ENCODE results near the gene CREB3L2.

The CREB3L2 gene

DNA sequence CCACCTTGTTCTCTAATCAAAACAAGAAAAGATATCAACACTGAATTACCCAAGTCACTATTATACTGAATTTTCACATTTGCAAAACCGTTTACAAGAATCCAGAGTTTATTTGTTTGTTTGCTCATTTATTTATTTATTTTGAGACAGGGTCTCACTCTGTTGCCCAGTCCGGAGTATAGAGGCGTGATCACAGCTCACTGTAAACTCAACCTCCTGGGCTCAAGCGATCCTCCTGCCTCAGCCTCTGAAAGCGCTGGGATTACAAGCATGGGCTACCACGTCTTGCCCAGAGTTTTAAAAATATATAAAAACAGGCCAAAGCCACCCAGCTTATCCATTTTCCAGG is 8.5 kb downstream of the CREB3L2 start:
- no peak for TF ChIP-seq ZFX (IDR thresholded peaks at IDR 0.05; ENCODE audit: borderline replicate concordance)
- TF ChIP-seq, protein P1, sequence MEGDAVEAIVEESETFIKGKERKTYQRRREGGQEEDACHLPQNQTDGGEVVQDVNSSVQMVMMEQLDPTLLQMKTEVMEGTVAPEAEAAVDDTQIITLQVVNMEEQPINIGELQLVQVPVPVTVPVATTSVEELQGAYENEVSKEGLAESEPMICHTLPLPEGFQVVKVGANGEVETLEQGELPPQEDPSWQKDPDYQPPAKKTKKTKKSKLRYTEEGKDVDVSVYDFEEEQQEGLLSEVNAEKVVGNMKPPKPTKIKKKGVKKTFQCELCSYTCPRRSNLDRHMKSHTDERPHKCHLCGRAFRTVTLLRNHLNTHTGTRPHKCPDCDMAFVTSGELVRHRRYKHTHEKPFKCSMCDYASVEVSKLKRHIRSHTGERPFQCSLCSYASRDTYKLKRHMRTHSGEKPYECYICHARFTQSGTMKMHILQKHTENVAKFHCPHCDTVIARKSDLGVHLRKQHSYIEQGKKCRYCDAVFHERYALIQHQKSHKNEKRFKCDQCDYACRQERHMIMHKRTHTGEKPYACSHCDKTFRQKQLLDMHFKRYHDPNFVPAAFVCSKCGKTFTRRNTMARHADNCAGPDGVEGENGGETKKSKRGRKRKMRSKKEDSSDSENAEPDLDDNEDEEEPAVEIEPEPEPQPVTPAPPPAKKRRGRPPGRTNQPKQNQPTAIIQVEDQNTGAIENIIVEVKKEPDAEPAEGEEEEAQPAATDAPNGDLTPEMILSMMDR (IDR thresholded peaks at IDR 0.05), result no peak
- H3K27ac ChIP-seq, result no peak overlapping the region

DNA sequence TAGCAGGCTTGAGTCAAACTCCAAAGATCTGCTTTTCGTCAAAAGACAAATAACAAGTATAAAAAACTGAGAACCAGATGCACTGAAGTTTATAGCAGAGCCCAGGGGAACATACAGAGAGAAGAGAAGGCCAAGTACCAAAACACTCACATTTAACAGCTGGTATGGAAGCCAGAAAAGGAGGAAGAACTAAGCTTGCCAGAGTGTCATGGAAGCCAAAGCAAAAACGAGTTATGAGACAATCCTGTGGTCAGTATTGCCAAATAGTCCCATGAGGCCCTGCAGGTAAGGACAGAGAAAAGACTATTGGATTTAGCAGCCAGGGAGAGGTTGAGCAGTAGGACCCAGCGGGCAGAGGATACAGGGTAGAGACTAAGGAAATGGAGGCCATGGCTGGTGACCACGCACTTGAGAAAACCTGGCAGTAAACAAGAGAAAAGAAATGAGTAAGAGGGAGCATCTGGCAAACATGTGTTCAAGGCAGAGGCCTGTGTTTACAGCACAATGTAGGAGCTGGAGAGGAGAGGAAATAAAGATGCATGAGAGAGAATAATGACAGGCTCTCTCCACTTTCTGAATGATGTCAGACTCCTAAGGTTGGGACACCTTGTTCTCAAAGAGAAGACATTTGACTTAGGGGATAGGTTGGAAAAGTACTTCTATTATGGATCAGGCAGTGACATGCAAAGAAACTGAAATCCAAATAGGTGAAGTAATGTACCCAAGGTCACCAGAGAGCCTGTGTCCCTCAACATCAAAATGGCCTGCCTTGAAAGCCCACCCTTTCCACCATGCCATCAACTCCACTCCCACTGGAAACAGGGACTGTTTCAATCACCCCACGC is 9.1 kb downstream of the CREB3L2 start:
- no peak for TF ChIP-seq ZFX (IDR thresholded peaks at IDR 0.05; ENCODE audit: borderline replicate concordance)
- TF ChIP-seq, protein P1 (IDR thresholded peaks at IDR 0.05), result no peak
- no peak overlapping the region for H3K27ac ChIP-seq

DNA sequence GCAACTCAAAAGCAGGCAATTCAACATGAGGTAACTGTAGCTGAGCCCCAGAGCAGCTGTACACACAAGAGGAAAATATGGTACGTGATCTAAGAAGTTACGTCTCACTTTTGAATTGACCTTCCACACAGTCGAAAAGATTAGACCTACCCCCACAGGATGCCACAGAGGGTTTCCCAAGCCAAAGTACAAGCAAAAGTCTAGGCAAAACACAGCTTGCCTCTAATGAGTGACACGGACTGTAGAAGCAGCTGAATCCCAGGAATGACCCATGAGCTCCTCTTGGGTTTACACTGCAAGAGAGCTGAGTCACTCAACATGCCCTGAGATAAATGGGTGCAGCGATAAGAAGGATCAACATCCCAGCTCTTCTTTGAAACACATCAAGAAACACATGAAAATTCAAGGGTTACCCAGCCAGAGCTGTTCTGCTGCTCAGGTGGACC is 9.8 kb downstream of the CREB3L2 start:
- TF ChIP-seq, protein P1 (IDR thresholded peaks at IDR 0.05), result no peak
- TF ChIP-seq ZFX (IDR thresholded peaks at IDR 0.05; ENCODE audit: borderline replicate concordance), result no peak
- H3K27ac ChIP-seq, result no peak overlapping the region

DNA sequence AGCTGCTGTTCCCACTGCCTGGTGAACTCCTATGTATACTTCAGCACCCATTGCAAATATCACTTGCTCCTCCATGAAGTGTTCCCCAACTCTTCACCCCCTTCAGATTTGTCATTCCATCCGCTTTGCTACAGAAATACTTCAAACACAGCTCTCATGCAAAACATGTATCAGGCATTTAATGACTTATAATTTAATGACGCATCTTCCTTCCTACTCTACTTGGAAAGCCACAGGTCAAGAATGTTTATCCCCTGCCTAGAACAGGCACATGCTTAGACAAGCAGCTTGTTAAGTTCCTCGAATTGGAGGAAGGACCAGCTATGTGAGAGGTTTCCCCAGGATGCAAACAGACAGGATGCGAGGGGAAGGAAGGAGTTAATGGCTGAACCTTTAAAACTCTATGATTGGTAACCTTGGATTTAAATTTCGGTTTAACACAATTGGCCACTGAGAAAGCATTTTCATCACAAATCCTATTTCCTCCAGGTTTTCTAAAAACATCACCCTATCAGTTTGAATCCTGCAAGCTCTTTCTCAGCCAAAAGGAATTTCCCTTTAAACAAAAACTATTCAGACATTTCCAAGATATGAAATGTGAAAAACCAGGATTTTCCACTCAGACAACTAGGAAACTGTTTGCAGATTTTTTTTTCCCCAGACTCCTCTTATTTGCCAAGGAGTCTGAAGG is 11.5 kb downstream of the CREB3L2 start:
- no peak overlapping the region for H3K27ac ChIP-seq
- no peak for TF ChIP-seq ZFX (IDR thresholded peaks at IDR 0.05; ENCODE audit: borderline replicate concordance)
- TF ChIP-seq, protein P1 (IDR thresholded peaks at IDR 0.05), result no peak

DNA sequence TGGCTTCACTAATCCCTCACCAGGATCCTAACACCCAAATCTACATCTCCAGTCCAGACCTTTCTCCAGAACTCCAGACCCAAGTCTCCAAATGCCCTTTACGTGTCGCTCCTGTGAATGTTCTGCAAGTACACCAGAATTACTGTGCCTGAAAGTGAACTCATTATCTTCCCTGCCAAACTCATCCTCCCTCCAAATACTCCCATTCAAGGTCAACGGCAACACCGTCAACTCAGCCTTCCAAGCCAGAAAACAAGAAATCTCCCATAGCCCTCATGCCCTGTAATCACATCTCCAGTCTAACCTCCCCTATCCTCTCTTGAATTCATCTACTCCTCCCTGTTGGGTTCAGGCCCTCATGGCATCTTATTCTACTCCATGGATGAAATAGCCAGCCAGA is 12.3 kb downstream of the CREB3L2 start:
- H3K27ac ChIP-seq, result no peak overlapping the region
- TF ChIP-seq, protein P1 (IDR thresholded peaks at IDR 0.05), result no peak
- no peak for TF ChIP-seq ZFX (IDR thresholded peaks at IDR 0.05; ENCODE audit: borderline replicate concordance)

DNA sequence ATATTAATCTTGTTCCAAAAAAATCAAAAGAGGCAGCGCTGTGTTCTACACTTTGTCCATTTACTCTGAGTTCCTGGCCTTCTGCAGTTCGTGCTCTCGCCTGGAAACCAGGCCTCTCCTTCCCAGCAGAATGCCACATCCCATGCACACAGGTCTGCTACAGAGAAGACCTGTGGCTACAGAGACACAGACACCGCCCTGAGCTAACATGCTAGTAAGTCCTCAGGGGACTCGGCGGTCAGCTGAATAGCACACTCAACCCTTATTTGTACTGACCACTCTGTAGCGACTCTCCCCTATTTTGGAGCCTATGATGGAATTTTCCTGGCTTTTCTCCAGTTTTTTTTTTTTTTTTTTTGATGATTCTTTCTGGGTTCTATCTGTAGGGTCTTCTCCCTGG is 12.8 kb downstream of the CREB3L2 start:
- TF ChIP-seq, protein P1 (IDR thresholded peaks at IDR 0.05), result no peak
- TF ChIP-seq ZFX (IDR thresholded peaks at IDR 0.05; ENCODE audit: borderline replicate concordance), result no peak
- H3K27ac ChIP-seq, result no peak overlapping the region

DNA sequence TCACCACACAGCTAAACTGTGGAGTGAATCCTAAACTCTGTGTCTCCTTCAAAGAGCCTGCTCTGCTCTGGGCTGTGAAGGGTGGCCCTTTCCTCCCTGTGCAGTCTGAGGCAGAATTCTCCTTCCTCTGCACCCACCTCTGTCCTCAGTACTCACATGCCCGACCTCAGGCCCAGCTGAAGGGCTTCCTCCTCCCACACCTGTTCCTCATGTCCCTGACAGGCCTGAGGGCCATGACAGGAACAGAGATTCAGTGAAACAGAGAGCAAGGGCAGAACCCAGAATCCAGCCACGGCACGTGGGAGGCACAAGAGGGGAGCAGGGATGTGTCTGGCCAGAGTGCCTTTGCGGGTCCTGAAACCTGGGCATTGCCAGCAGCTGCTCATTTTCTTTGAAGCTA is 13.9 kb downstream of the CREB3L2 start:
- H3K27ac ChIP-seq, result no peak overlapping the region
- TF ChIP-seq, protein P1 (IDR thresholded peaks at IDR 0.05), result no peak
- no peak for TF ChIP-seq ZFX (IDR thresholded peaks at IDR 0.05; ENCODE audit: borderline replicate concordance)
